MCF 10A (cell line): ENCODE measurements around the gene TNIP2. TPM values are rescaled to one million over a fixed set of nuclear protein-coding genes. Genes with fewer than 3 reads are reported as not detected.
A peak's percentile ranks its signal among the peaks of the same experiment; 100 is the strongest.

Experiments used
- BruUV-seq: library from RNA; stranded (reverse); fragments of 400-500 nt; replicated peaks from 2 replicates; lab custom pipeline; 2021; lab: Mats Ljungman, UMichigan
- CTCF ChIA-PET: fragments of 300-600 bp; sonication (Branson Sonifier 250); formaldehyde crosslinking; extraction: SDS; loops from one replicate; lab custom pipeline; 2021; ENCODE audit warnings: antibody characterized with exemption, inconsistent platforms; lab: Yijun Ruan, JAX
- POLR2A ChIA-PET: fragments of 300-600, 350-650 bp; sonication (Branson Sonifier 250); formaldehyde crosslinking; extraction: SDS; loops from one replicate; lab custom pipeline; 2020; ENCODE audit warnings: antibody characterized with exemption, inconsistent platforms; lab: Yijun Ruan, JAX
- DNase-seq: peaks from one replicate; pipeline ENCODE4 v3.0.0-alpha.2; 2018; ENCODE audit not compliant: unreplicated experiment
- H3K27ac Mint-ChIP-seq: one replicate; pipeline ENCODE4 v1.8.0; 2022; ENCODE audit warnings: mild to moderate bottlenecking, low read depth, mixed read lengths; ENCODE audit not compliant: unreplicated experiment
- H3K27me3 Mint-ChIP-seq: one replicate; pipeline ENCODE4 v1.8.0; 2022; ENCODE audit warnings: mixed read lengths; ENCODE audit not compliant: insufficient read depth, unreplicated experiment
- H3K36me3 Mint-ChIP-seq: one replicate; pipeline ENCODE4 v1.8.0; 2022; ENCODE audit warnings: mild to moderate bottlenecking, moderate library complexity, mixed read lengths; ENCODE audit not compliant: insufficient read depth, unreplicated experiment
- H3K4me1 Mint-ChIP-seq: one replicate; pipeline ENCODE4 v1.8.0; 2022; ENCODE audit warnings: mixed read lengths; ENCODE audit not compliant: insufficient read depth, unreplicated experiment
- H3K4me3 Mint-ChIP-seq: one replicate; pipeline ENCODE4 v1.8.0; 2022; ENCODE audit warnings: mild to moderate bottlenecking, moderate library complexity, mixed read lengths; ENCODE audit not compliant: unreplicated experiment
- H3K9me3 Mint-ChIP-seq: one replicate; pipeline ENCODE4 v1.8.0; 2022; ENCODE audit warnings: mixed read lengths; ENCODE audit not compliant: unreplicated experiment
- intact Hi-C: fragments of 100-400 bp; cut with micrococcal nuclease; formaldehyde crosslinking; loops from 2 replicates; pipeline ENCODE4 v1.14.1; 2022
- total RNA-seq: library from RNA; stranded (reverse); gene quantifications from 2 replicates; pipeline ENCODE4 v1.2.3, GENCODE V29; 2022
- TF ChIP-seq, protein P1 (sequence below): fragments of 200-600 bp; IDR thresholded peaks from one replicate; pipeline ENCODE4 v1.8.0; 2022; ENCODE audit warnings: antibody characterized with exemption, mild to moderate bottlenecking; ENCODE audit not compliant: unreplicated experiment

TNIP2 gene
- total RNA-seq, 1 experiment from 2014 or later, result 46.1 TPM

DNA sequence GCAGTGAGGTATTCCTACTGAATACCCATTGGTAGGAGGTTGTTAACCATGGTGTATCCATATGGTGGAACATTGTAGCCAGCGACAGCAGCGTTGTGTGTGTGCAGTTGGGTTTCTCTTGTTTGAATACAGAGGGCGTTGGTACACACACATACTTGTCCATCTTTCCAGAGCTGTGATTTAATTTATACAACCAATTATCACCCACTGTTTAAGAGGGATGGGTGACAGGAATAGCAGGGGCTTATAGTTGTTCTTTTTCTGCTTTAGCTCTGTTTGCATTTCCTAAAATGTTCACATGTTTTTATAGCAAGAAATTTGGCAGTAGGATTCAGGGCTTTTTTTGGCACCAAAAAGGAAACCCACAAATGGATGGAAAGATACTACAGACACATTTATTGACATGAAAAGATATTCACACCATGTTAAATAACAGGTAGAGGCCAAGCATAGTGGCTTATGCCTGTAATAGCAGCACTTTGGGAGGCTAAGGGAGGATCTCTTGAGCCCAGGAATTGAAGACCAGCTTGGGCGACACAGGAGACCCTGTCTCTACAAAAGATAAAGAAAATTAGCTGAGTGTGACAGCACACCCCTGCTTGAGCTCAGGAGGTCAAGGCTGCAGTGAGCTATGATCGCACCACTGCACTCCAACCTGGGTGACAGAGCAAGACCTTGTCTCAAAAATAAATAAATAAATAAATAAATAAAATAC, 60.6 kb downstream of the TNIP2 start:
- H3K4me3 Mint-ChIP-seq, result no peak overlapping the region
- ChIA-PET POLR2A (interaction anchor here (0.6 to 1.4 kb wide), 2 partner anchors 12 to 28 kb away, joined by 3 to 4 read pairs; no protein-coding TSS in a partner anchor), CTCF (no interaction called here)
- no peaks in the 10 kb centered on the region for H3K9me3 Mint-ChIP-seq
- H3K27ac Mint-ChIP-seq, result no peak overlapping the region
- H3K27me3 Mint-ChIP-seq, result no peaks in the 10 kb centered on the region
- intact Hi-C loops, result no loop called here
- H3K4me1 Mint-ChIP-seq, result no peaks in the 10 kb centered on the region
- no peak for DNase-seq
- peaks cover 91% of the 10 kb centered on the region for H3K36me3 Mint-ChIP-seq
- no TSS peak for BruUV-seq
- TF ChIP-seq, protein P1, sequence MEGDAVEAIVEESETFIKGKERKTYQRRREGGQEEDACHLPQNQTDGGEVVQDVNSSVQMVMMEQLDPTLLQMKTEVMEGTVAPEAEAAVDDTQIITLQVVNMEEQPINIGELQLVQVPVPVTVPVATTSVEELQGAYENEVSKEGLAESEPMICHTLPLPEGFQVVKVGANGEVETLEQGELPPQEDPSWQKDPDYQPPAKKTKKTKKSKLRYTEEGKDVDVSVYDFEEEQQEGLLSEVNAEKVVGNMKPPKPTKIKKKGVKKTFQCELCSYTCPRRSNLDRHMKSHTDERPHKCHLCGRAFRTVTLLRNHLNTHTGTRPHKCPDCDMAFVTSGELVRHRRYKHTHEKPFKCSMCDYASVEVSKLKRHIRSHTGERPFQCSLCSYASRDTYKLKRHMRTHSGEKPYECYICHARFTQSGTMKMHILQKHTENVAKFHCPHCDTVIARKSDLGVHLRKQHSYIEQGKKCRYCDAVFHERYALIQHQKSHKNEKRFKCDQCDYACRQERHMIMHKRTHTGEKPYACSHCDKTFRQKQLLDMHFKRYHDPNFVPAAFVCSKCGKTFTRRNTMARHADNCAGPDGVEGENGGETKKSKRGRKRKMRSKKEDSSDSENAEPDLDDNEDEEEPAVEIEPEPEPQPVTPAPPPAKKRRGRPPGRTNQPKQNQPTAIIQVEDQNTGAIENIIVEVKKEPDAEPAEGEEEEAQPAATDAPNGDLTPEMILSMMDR, result no peak

DNA sequence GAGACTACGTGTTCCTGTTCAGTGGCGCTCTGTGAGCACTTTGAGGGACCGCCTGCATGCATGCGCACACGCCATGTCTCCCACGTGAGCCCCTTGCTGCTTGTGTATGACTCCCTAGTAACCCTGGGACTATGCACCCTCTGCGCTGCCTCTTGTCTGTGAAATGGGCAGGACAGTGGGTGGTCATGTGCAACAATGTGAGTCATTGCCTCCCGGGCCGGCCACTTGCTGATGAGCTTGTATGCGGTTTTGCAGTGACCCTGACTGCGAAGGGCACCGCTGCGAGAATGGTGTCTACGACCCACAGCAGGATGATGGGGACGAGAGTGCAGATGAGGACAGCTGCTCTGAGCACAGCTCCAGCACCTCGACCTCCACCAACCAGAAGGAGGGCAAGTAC, 61.4 kb downstream of the TNIP2 start:
- H3K4me1 Mint-ChIP-seq, result no peaks in the 10 kb centered on the region
- TF ChIP-seq, protein P1, result no peak
- DNase-seq, result peak; percentile 11
- no peaks in the 10 kb centered on the region for H3K27me3 Mint-ChIP-seq
- CTCF ChIA-PET, result no interaction called here
- H3K4me3 Mint-ChIP-seq, result no peak overlapping the region
- intact Hi-C loops, result no loop called here
- BruUV-seq, result no TSS peak
- H3K27ac Mint-ChIP-seq, result no peak overlapping the region
- peaks cover 91% of the 10 kb centered on the region for H3K36me3 Mint-ChIP-seq
- POLR2A ChIA-PET, result no interaction called here
- no peaks in the 10 kb centered on the region for H3K9me3 Mint-ChIP-seq

DNA sequence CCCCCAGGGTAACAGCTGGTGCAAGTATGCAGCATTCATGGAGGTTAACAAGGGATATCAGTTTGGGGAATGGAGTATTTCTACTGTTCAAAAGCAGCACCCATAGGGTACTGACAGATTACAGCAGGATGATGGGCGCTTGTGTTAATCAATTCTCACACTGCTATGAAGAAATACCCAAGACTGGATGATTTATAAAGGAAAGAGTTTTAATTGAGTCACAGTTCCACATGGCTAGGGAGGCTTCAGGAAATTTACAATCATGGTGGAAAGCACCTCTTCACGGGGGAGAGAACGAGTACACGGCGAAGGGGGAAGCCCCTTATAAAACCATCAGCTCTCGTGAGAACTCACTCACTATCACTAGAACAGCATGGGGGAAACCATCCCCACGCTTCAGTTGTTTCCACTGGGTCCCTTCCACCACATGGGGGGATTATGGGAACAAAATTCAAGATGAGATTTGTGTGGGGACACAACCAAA, 64.1 kb downstream of the TNIP2 start:
- TF ChIP-seq, protein P1, result no peak
- ChIA-PET POLR2A (no interaction called here), CTCF (interaction anchor here (0.6 kb wide), 1 partner anchor 478 kb away, joined by 4 read pairs; no protein-coding TSS in a partner anchor)
- Mint-ChIP-seq H3K9me3 (no peaks in the 10 kb centered on the region), H3K4me3 (no peak overlapping the region), H3K4me1 (no peaks in the 10 kb centered on the region), H3K36me3 (peaks cover 89% of the 10 kb centered on the region), H3K27me3 (no peaks in the 10 kb centered on the region), H3K27ac (no peak overlapping the region)
- BruUV-seq, result no TSS peak
- intact Hi-C loops, result no loop called here
- DNase-seq, result no peak

Other genes starting within 250 kb of the TNIP2 start
- gene FAM193A, start 219.7 kb downstream of the TNIP2 start, total RNA-seq, result 30.7 and 31.3 TPM in 2 replicates
- gene SH3BP2, start 36.7 kb upstream of the TNIP2 start, total RNA-seq, result 48.4 and 57.9 TPM in 2 replicates
- 131 and 161 TPM in 2 replicates for gene ADD1, start 87.5 kb upstream of the TNIP2 start, total RNA-seq
- 44.0 and 65.6 TPM in 2 replicates for gene NOP14, start 207.1 kb upstream of the TNIP2 start, total RNA-seq
- 4.5 and 5.9 TPM in 2 replicates for gene GRK4, start 207.2 kb upstream of the TNIP2 start, total RNA-seq